Measurements from ENCODE around the gene AHCTF1.
A peak's percentile ranks its signal among the peaks of the same experiment; 100 is the strongest.

The AHCTF1 gene, protein sequence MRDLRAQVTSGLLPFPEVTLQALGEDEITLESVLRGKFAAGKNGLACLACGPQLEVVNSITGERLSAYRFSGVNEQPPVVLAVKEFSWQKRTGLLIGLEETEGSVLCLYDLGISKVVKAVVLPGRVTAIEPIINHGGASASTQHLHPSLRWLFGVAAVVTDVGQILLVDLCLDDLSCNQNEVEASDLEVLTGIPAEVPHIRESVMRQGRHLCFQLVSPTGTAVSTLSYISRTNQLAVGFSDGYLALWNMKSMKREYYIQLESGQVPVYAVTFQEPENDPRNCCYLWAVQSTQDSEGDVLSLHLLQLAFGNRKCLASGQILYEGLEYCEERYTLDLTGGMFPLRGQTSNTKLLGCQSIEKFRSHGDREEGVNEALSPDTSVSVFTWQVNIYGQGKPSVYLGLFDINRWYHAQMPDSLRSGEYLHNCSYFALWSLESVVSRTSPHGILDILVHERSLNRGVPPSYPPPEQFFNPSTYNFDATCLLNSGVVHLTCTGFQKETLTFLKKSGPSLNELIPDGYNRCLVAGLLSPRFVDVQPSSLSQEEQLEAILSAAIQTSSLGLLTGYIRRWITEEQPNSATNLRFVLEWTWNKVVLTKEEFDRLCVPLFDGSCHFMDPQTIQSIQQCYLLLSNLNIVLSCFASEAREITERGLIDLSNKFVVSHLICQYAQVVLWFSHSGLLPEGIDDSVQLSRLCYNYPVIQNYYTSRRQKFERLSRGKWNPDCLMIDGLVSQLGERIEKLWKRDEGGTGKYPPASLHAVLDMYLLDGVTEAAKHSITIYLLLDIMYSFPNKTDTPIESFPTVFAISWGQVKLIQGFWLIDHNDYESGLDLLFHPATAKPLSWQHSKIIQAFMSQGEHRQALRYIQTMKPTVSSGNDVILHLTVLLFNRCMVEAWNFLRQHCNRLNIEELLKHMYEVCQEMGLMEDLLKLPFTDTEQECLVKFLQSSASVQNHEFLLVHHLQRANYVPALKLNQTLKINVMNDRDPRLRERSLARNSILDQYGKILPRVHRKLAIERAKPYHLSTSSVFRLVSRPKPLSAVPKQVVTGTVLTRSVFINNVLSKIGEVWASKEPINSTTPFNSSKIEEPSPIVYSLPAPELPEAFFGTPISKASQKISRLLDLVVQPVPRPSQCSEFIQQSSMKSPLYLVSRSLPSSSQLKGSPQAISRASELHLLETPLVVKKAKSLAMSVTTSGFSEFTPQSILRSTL (N-terminal part only)

GRCh38 chr1:246931549-246932365 is at the start of gene AHCTF1:
Gene AHCTF1 (minus strand): TSS chr1:246931948. CDS start chr1:246918370, 13,578 bp downstream.
- peaks cover 6% of the 10 kb centered on the region for H3K4me1 ChIP-seq (ENCODE audit: control insufficient read depth, insufficient read depth, low read length, unreplicated experiment)

GRCh38 chr1:246978785-246979184 is 47.0 kb upstream of the AHCTF1 start:
- Histone ChIP-seq H3K4me3 (ENCODE audit: low read depth, low read length) (no peak overlapping the region), H3K4me1 (ENCODE audit: control insufficient read depth, insufficient read depth, low read length, unreplicated experiment) (no peaks in the 10 kb centered on the region), H3K79me2 (ENCODE audit: control insufficient read depth, insufficient read depth, low read length, unreplicated experiment) (no peaks in the 10 kb centered on the region), H3K27me3 (ENCODE audit: insufficient read depth, low read length) (no peaks in the 10 kb centered on the region), H3K27ac (ENCODE audit: low read depth, low read length) (no peak overlapping the region), H3K36me3 (ENCODE audit: insufficient read depth, low read length) (peaks cover 32% of the 10 kb centered on the region), H2AFZ (ENCODE audit: low read length, unreplicated experiment) (no peak overlapping the region)

More at GRCh38 chr1:246931549-246932365, at the start of gene AHCTF1:
- H3K79me2 ChIP-seq (ENCODE audit: control insufficient read depth, insufficient read depth, low read length, unreplicated experiment), result peaks cover 41% of the 10 kb centered on the region
- H3K27ac ChIP-seq (ENCODE audit: low read depth, low read length), result peak within 1 kb of the TSS; percentile 89
- H3K36me3 ChIP-seq (ENCODE audit: insufficient read depth, low read length), result peaks cover 11% of the 10 kb centered on the region
- no peaks in the 10 kb centered on the region for H3K27me3 ChIP-seq (ENCODE audit: insufficient read depth, low read length)
- peak within 1 kb of the TSS; percentile 79 for H3K4me3 ChIP-seq (ENCODE audit: low read depth, low read length)
- H2AFZ ChIP-seq (ENCODE audit: low read length, unreplicated experiment), result peak within 1 kb of the TSS; percentile 95

- Histone ChIP-seq H2AFZ (ENCODE audit: low read length, unreplicated experiment) (no peak overlapping the region), H3K4me1 (ENCODE audit: control insufficient read depth, insufficient read depth, low read length, unreplicated experiment) (no peaks in the 10 kb centered on the region), H3K4me3 (ENCODE audit: low read depth, low read length) (no peak overlapping the region), H3K36me3 (ENCODE audit: insufficient read depth, low read length) (peaks cover 30% of the 10 kb centered on the region), H3K79me2 (ENCODE audit: control insufficient read depth, insufficient read depth, low read length, unreplicated experiment) (no peaks in the 10 kb centered on the region), H3K27me3 (ENCODE audit: insufficient read depth, low read length) (no peaks in the 10 kb centered on the region), H3K27ac (ENCODE audit: low read depth, low read length) (no peak overlapping the region)
Observed at GRCh38 chr1:246978281-246978680, 46.5 kb upstream of the AHCTF1 start.

GRCh38 chr1:246971969-246972368 is 40.2 kb upstream of the AHCTF1 start:
- no peaks in the 10 kb centered on the region for H3K4me1 ChIP-seq (ENCODE audit: control insufficient read depth, insufficient read depth, low read length, unreplicated experiment)
- no peaks in the 10 kb centered on the region for H3K36me3 ChIP-seq (ENCODE audit: insufficient read depth, low read length)
- H2AFZ ChIP-seq (ENCODE audit: low read length, unreplicated experiment), result no peak overlapping the region
- no peak overlapping the region for H3K27ac ChIP-seq (ENCODE audit: low read depth, low read length)
- no peaks in the 10 kb centered on the region for H3K27me3 ChIP-seq (ENCODE audit: insufficient read depth, low read length)
- no peak overlapping the region for H3K4me3 ChIP-seq (ENCODE audit: low read depth, low read length)
- no peaks in the 10 kb centered on the region for H3K79me2 ChIP-seq (ENCODE audit: control insufficient read depth, insufficient read depth, low read length, unreplicated experiment)

- no peak overlapping the region for H3K27ac ChIP-seq (ENCODE audit: low read depth, low read length)
- H2AFZ ChIP-seq (ENCODE audit: low read length, unreplicated experiment), result no peak overlapping the region
- no peaks in the 10 kb centered on the region for H3K79me2 ChIP-seq (ENCODE audit: control insufficient read depth, insufficient read depth, low read length, unreplicated experiment)
- no peaks in the 10 kb centered on the region for H3K27me3 ChIP-seq (ENCODE audit: insufficient read depth, low read length)
- H3K4me3 ChIP-seq (ENCODE audit: low read depth, low read length), result no peak overlapping the region
- H3K4me1 ChIP-seq (ENCODE audit: control insufficient read depth, insufficient read depth, low read length, unreplicated experiment), result no peaks in the 10 kb centered on the region
- H3K36me3 ChIP-seq (ENCODE audit: insufficient read depth, low read length), result no peaks in the 10 kb centered on the region
Observed at GRCh38 chr1:246971090-246971721, 39.5 kb upstream of the AHCTF1 start.

- Histone ChIP-seq H3K79me2 (ENCODE audit: control insufficient read depth, insufficient read depth, low read length, unreplicated experiment) (no peaks in the 10 kb centered on the region), H2AFZ (ENCODE audit: low read length, unreplicated experiment) (no peak overlapping the region), H3K27me3 (ENCODE audit: insufficient read depth, low read length) (no peaks in the 10 kb centered on the region), H3K4me3 (ENCODE audit: low read depth, low read length) (no peak overlapping the region), H3K4me1 (ENCODE audit: control insufficient read depth, insufficient read depth, low read length, unreplicated experiment) (no peaks in the 10 kb centered on the region), H3K27ac (ENCODE audit: low read depth, low read length) (no peak overlapping the region), H3K36me3 (ENCODE audit: insufficient read depth, low read length) (no peaks in the 10 kb centered on the region)
Observed at GRCh38 chr1:246969621-246970020, 37.9 kb upstream of the AHCTF1 start.

GRCh38 chr1:246966502-246966901 is 34.8 kb upstream of the AHCTF1 start:
- Histone ChIP-seq H3K36me3 (ENCODE audit: insufficient read depth, low read length) (no peaks in the 10 kb centered on the region), H3K27ac (ENCODE audit: low read depth, low read length) (no peak overlapping the region), H2AFZ (ENCODE audit: low read length, unreplicated experiment) (no peak overlapping the region), H3K27me3 (ENCODE audit: insufficient read depth, low read length) (no peaks in the 10 kb centered on the region), H3K4me3 (ENCODE audit: low read depth, low read length) (no peak overlapping the region), H3K4me1 (ENCODE audit: control insufficient read depth, insufficient read depth, low read length, unreplicated experiment) (peaks cover 5% of the 10 kb centered on the region), H3K79me2 (ENCODE audit: control insufficient read depth, insufficient read depth, low read length, unreplicated experiment) (no peaks in the 10 kb centered on the region)

- peaks cover 5% of the 10 kb centered on the region for H3K4me1 ChIP-seq (ENCODE audit: control insufficient read depth, insufficient read depth, low read length, unreplicated experiment)
- H2AFZ ChIP-seq (ENCODE audit: low read length, unreplicated experiment), result no peak overlapping the region
- no peaks in the 10 kb centered on the region for H3K79me2 ChIP-seq (ENCODE audit: control insufficient read depth, insufficient read depth, low read length, unreplicated experiment)
- no peaks in the 10 kb centered on the region for H3K27me3 ChIP-seq (ENCODE audit: insufficient read depth, low read length)
- no peaks in the 10 kb centered on the region for H3K36me3 ChIP-seq (ENCODE audit: insufficient read depth, low read length)
- H3K27ac ChIP-seq (ENCODE audit: low read depth, low read length), result no peak overlapping the region
- H3K4me3 ChIP-seq (ENCODE audit: low read depth, low read length), result no peak overlapping the region
Observed at GRCh38 chr1:246959944-246960693, 28.4 kb upstream of the AHCTF1 start.

- Histone ChIP-seq H3K4me1 (ENCODE audit: control insufficient read depth, insufficient read depth, low read length, unreplicated experiment) (no peaks in the 10 kb centered on the region), H3K27me3 (ENCODE audit: insufficient read depth, low read length) (no peaks in the 10 kb centered on the region), H3K27ac (ENCODE audit: low read depth, low read length) (no peak overlapping the region), H2AFZ (ENCODE audit: low read length, unreplicated experiment) (no peak overlapping the region), H3K79me2 (ENCODE audit: control insufficient read depth, insufficient read depth, low read length, unreplicated experiment) (no peaks in the 10 kb centered on the region), H3K4me3 (ENCODE audit: low read depth, low read length) (no peak overlapping the region), H3K36me3 (ENCODE audit: insufficient read depth, low read length) (no peaks in the 10 kb centered on the region)
Observed at GRCh38 chr1:246954126-246954525, 22.4 kb upstream of the AHCTF1 start.
